SK-MEL-5 (cell line): ENCODE measurements around the gene MYO18A. TPM values are rescaled to one million over a fixed set of nuclear protein-coding genes. Genes with fewer than 3 reads are reported as not detected.

Experiments used
- DNase-seq: peaks from one replicate; pipeline ENCODE4 v3.0.0-alpha.2; 2016; ENCODE audit warnings: low read depth, low spot score
- in situ Hi-C: cut with HindIII; loops from 2 replicates; pipeline ENCODE4 v1.10.0; 2016; ENCODE audit warnings: low sequenced_read_pairs, high pct_unique_total_duplicates, low pct_unique_long_range_greater_than_20kb
- total RNA-seq: library from RNA; depleted of rRNA; stranded (reverse); fragments of >200 nt; shearing (Covaris generic); gene quantifications from 2 replicates; pipeline ENCODE4 v1.2.3, GENCODE V29; 2014

The MYO18A gene
- total RNA-seq, 1 experiment from 2014 or later = 14.9 TPM

DNA sequence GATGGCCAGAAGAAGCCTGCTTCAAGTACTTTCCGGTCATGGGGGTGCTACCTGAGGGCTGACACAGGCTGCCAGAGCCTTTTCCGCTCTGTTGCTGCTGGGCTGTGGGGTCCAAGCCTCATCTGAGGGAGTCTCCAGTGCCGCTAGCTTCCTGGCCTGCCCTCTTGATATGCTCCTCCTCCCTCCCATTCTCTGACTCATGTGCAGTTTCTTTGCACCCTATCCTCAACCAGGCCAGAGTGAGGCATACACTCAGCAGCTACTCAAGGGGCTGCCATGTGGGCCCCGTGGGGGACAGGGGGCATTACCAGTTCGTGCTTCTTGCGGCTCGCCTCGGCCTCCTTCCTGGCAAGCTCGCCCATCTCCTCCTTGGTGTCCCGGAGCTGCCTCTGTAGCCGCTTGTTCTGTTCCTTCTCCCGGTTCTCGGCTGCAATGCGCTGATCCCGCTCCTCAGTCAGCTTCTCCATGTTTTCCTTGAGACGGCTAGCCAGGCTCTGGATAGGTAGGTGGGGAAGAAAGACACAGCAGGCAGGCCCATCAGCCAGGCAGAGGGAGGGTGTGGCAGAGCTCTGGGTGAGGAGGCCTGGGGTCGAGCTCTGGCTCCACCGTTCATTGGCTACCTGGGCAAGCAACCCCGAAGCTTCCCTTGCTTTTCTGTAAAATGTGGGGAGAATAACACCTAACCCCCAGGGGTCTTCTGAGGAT is 93.4 kb downstream of the MYO18A start:
- in situ Hi-C loops = no loop called here

DNA sequence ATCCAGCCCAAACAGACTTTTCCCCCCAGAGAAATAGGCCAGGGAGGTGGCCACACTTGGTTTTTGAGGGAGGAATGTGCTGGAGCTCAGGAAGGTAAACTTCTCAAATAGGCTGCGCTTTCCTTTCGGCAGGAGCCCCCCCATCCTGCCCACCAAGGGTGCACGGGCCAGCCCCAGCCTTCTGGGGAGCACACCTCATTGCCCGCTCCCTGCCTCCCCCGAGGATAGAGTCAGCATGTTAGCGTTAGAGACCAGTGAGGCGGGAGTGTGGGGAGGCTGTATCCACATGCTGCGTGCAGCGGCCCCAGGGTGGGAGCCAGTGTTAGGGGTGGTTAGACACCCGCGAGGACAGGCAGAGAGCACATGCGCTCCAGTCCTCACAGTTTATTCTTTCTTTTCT is 95.0 kb downstream of the MYO18A start:
- in situ Hi-C loops = no loop called here
- DNase-seq = no peak

More for the DNA sequence above, 93.4 kb downstream of the MYO18A start:
- no peak for DNase-seq

DNA sequence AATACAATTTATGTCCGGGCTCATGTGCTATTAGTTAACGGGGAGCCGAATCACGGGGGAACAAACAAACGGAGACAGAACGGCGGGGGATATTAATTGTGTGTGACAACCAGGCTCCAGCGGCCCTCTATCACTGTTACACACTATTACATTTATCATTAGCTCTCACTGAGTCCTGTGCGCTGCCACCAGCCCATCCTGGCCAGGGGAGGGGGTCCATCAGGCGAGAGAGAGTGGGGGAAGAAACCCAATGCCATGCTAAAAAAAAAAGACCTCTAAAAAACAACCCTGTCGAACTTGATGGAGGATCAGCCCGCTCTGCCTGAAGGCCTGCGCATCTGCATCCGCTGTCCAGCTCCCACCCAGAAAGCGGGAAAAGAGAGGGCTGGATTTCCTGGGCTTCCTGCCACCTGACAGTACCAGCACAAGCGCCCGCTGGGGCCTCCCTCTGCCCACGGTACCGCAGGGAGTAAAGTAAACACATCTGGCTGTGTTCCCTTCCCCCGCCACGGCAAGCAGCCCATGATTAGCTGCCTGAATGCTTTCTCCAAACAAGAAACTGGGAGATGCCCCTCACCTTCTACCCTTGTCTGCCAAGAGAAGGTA is 95.6 kb downstream of the MYO18A start:
- DNase-seq = no peak
- in situ Hi-C loops = no loop called here

DNA sequence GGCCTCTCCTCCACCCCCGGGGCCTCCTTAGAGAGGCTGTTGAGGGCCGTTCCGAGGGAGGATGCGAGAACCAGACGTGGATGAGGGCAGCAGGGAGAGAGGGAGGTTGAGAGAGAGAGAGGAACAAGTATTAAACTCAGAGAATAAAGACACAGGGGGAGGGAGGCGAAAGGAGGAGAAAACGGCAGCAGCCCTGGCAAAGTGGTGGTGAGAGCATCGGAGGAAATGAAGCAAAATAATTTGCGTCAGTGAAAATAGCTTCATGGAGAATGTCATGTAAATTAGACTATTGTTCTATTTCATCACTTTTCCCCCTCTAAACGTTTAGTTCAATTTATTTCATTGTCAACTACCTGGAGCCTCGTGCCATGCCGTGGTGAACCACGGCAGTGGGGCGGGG is 99.2 kb downstream of the MYO18A start:
- in situ Hi-C loops = no loop called here
- DNase-seq = no peak

DNA sequence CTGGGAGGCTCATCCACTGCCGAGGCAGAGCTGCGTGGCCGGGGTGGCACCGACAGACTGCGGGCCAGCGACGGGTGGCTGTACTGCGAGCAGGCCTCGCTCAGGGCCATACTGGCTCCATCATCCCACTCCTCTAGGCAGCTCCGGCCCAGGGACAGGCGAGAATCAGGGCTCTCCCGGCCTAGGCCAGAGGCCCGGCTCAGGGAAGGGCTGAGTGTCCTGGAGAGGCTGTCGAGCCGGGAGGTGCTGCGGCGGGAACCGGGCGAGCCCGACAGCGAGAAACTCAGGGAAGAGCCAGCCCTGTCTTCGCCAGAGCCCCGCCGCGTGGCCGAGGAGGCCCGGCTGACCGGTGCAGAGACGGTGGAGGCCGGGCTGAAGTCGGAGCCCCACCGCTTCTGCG is 99.9 kb downstream of the MYO18A start:
- in situ Hi-C loops = no loop called here
- DNase-seq = no peak

DNA sequence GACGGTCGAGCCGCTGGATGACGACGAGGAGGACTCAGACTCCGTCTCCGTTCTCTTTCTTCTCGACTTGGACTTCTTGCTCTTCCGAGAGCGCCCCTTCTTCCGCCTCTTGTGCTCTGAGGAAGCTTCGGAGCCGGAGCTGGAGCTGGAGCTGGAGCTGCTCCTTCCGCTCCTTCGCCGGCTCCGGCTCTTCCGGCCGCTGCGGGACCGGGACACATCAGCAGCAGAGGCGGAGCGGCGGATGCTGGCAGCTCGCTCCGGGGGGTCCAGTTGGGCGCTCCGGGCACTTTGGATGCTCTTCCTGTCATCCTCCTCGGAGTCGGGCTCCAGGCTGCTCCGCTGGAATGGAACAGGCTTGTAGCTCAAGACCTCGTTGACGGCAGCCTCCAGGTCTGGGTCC is 100.3 kb downstream of the MYO18A start:
- DNase-seq = no peak
- in situ Hi-C loops = no loop called here

DNA sequence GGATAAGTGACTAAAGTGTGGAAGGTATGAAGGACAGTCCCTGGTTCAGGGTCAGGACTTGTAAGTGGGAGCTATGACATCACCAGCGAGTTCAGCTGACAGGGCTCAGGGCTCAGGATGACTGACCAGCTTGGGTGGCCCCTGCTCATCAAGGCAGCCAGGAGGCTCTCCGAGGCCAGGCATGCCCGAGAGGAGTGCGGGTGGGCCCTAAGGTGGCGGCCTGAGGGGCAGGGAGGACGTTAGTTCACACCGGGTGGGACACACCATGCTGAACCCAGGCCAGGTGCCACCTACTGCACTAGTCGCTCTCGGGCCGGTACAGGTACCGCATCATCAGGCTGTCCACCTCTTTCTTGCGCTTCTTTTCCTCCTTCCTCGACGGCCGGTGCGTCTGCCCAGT is 100.8 kb downstream of the MYO18A start:
- DNase-seq = no peak
- in situ Hi-C loops = no loop called here

DNA sequence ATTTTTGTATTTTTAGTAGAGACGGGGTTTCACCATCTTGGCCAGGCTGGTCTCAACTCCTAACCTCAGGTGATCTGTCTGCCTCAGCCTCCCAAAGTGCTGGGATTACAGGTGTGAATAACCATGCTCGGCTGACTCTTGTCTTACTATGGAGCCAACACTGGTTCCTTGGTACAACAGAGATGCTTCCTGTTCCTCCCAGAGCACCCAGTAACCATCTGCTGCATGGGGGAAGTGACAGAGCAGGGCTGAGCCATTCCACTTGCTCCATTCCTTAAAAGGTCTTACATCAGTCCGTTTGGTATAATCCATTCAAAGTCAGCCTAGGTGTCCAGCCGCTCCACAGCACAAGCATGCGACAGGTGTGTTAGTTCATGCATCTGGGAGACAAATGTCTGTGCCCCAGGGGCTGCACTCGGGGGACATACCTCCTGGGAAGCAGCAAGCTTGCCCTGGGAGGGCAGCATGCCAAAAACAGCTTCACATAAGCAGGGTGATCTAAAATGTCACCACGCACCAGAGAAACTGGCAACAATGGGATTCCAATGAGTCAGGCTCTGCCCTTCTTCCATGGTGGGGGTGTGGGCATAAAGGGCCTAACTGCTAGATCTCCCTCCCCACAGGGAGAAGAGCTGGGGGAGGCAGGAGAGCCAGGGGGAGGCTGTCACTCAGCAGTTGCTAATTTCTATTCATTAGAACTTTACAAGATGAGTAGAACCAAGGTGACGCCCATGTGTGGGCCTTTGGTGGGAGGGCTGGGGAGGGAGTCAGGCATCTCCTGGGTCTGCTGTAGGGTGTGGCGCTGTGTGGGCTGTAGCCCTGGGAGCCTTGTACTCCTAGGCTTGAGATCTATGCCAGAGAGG is 101.8 kb downstream of the MYO18A start:
- in situ Hi-C loops = no loop called here
- no peak for DNase-seq

DNA sequence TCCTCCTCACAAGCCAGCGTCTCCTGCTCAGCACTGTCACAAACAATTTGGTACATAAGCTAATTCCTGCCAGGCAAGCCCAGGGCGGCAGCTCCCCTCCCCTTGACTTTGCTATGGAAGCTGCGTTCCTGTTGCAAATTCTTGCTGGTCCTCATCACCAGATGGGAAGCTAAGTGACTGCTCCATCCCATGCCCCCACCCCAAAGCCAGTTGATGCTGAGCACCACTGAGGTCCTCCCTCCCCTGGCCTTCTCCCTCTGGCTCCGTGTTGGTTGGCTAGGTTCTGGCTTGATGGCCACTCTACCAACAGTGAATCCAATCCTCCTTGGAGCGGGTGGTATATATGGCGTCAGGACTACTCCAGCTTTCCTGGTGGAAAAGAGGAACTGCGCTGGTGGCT is 102.9 kb downstream of the MYO18A start:
- DNase-seq = no peak
- in situ Hi-C loops = no loop called here

DNA sequence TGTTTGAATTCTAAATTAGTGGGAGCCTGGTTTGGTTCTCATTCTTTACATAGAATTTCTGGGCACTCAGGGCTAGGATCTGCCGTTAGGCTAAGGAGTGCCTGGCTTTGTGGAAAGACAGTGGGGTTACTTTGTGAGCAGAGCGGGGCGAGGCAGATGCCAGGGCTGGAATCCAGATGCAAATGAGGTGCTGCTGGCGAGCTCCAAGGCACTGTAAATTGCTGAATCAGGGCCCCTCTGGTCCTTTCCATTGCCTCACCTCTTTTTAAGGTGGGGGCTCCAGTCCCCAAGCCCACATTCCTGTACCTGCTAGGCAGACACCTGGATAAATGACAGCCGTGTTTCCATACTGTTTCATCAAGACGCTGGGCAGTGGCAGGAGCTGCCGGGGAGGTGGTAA is 103.5 kb downstream of the MYO18A start:
- in situ Hi-C loops = no loop called here
- no peak for DNase-seq

DNA sequence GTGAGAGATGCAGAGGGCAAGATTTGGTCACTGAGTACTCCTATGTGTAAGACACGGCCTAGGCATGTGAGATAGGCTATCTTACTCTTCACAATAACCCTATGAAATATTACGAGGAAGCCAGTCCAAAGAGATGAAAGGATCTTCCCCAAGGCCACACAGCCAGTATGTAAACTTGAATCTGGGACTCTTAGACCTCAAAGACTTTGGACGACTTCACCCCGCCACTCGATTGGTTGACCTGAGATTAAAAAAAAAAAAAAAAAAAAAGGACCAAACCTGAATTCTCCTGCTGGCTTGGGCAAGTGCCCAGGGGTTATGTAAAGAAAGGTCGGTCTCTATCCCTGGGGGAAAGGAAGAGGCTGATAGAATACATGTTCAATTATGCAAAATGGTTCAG is 104.1 kb downstream of the MYO18A start:
- in situ Hi-C loops = no loop called here
- DNase-seq = no peak

- DNase-seq = no peak
- in situ Hi-C loops = no loop called here
Observed at GRCh38 chr17:29074488-29074887, 105.7 kb downstream of the MYO18A start.

GRCh38 chr17:29073520-29073919 is 106.7 kb downstream of the MYO18A start:
- DNase-seq = no peak
- in situ Hi-C loops = no loop called here

DNA sequence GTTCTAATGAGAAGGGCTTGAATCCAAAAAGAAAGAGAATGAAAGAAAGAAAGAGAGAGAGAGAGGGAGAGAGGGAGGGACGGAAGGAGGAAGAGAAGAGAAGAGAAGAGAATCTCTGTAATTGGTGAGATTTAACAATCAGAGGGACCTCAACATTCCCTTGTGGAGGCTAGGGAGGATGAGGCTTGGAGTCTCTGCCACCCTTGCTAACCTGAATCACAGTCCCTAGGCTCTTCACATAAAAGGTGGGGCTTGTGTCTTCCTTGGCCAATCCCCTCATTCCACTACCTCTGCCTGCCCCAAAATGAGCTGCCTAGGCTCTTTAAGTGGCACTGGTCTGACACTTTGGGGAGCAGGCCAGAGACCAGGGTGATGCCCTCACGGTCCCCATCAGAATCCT is 107.2 kb downstream of the MYO18A start:
- in situ Hi-C loops = no loop called here
- DNase-seq = no peak

DNA sequence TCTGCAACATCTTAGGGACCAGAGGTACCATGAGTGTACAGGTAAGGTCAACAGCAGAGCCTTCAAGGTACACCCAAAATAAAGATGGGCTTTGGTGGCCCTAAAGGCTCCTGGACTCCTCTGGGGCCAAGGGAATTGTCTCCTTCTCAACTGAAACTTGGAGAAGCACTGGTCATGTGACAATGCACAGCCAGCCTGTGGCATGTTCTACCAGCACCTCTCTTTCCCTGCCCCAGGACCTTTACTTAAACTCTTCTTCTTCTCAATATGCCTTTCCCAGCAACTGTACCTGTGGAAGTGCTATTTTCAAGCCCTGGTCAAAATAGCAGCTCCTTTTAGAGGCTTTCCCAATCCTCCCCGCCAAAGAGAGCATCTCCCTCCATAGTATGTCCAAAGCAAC is 108.9 kb downstream of the MYO18A start:
- in situ Hi-C loops = no loop called here
- no peak for DNase-seq

DNA sequence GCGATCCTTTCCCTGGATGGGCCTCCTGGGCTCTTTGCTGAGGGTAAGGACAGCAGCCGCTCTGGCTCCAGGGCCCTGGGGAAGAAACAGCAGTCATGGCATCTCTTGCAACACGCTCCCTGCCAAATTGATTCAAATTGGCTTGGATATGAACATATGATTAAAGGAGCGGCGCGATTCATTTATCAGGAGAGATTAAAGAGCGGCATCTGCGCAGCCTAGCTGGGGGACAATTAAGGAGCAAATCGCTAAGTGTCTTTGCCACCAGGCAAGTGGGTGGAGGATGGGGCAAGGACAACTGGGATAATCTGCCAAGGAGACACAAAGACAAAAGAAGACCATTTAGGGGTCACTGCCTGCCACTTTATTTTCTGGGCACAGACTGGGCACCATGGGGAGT is 109.4 kb downstream of the MYO18A start:
- no peak for DNase-seq
- in situ Hi-C loops = no loop called here

DNA sequence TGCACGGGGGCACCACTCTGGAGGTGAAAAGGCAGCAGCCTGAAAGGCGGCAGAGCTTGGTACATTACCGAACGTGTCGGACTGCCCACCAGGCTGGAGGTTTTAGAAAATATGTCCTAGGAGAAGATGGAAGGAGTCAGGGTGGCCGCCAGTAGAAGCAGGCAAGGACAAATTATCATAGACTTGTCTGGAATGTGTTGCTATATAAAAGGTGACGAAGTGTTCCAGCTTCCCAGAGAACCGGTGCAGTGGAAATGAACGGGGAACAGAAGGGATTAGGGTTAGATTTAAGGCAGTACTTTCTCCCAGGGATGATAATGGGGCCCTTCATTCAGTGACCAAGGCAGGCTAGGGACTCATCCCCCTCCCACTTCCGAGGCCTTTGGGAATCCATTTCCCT is 109.9 kb downstream of the MYO18A start:
- in situ Hi-C loops = no loop called here
- DNase-seq = no peak

DNA sequence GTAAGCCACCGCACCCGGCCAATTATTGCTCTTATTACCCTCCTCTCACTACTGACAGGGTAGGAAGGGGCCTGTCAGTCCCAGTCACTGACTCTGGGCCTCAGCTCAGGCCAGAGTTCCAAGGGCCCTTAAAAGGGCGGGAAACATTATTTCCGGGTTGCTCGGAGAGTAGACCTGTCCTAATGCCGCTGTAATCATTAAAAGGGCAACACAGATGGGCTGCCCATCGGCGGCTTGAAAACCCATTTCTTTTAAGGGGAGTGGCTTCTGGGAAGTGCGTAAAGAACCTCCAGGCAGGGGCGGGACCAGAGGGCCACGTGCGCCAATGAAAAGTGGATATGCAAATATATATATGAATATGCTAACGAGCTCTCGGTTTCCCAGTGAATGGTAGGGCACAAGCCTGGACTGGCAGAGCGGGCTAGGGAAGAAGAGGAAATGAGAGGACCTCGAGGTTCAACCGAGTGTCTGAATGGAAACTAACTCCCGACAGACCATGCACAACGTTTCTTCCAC is 110.6 kb downstream of the MYO18A start:
- in situ Hi-C loops = no loop called here
- no peak for DNase-seq

DNA sequence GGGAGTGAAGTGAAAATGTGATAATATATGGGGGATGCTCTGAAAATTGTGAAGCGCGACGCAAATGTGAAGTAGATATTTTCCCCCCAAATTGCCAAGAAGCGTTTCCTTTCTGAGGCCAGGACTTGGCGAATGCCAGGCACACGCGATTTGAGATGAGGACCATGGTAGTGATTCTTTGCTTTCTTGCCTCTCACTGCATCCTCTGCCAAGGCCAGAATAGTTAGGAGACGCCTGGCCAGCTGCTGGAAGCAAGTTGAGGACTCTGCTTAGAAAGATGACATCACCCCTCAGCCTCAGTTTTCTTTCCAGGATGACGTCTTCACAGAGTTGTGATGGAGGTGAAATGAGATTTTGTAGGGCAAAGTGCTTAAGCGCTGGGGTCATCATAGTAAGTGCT is 111.4 kb downstream of the MYO18A start:
- DNase-seq = no peak
- in situ Hi-C loops = no loop called here
